GM19238 (cell line): ENCODE data around the gene EXOSC6.
"Not testable (repeated sequence)": the region's sequence is repeated elsewhere in the genome, so short reads cannot be mapped to it uniquely, and the experiment has no call there.

Experiments
- DNase-seq: peaks from one replicate; pipeline ENCODE4 v3.0.0; 2011; ENCODE audit warnings: low spot score; ENCODE audit not compliant: insufficient read length

Gene EXOSC6

GRCh38 chr16:70254965-70255286 lies 3.2 kb upstream of the EXOSC6 start:
- no peak for DNase-seq

DNA sequence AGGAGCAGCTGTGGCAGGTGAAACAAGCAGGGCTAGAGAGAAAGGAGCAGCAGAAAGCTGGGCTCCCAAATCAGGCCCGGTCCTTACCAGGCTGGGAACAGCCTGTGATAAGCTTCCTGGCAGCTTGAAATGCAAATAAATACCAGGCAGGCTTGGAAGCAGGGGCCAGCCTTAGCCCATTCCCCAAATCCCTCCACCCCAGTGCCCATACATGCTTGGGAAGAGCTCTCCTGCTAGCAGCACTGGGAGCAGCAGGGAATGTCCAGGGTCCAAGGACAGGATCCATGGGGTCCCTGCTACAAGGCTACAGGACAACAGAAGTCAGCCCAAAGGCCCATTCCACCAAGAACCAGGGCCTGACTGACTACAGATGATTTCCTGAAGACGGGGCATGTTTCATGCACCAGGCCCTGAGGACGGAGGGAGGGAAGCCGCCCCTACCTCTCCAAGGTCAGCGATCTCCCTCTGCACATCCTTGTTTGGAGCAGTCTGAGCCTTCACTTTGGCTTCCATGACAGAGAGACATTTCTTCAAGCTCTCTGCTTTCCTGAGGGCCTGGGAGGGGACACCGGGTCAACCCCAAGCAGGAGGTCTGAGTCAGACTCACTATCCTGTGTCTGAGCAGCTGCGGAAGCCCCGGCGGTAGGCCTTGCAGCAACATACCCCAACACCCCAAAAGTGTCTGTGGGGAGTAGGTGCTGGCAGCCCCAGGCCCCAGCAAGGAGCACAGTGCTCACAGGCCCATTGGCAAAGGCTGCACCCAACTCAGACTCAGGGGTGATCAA lies 2.6 kb upstream of the EXOSC6 start:
- no peak for DNase-seq

- DNase-seq: no peak
These were observed 1.8 kb upstream of the EXOSC6 start for GRCh38 chr16:70253291-70254106.

- DNase-seq: no peak
These were observed 732 bp upstream of the EXOSC6 start for GRCh38 chr16:70252355-70252988.

DNA sequence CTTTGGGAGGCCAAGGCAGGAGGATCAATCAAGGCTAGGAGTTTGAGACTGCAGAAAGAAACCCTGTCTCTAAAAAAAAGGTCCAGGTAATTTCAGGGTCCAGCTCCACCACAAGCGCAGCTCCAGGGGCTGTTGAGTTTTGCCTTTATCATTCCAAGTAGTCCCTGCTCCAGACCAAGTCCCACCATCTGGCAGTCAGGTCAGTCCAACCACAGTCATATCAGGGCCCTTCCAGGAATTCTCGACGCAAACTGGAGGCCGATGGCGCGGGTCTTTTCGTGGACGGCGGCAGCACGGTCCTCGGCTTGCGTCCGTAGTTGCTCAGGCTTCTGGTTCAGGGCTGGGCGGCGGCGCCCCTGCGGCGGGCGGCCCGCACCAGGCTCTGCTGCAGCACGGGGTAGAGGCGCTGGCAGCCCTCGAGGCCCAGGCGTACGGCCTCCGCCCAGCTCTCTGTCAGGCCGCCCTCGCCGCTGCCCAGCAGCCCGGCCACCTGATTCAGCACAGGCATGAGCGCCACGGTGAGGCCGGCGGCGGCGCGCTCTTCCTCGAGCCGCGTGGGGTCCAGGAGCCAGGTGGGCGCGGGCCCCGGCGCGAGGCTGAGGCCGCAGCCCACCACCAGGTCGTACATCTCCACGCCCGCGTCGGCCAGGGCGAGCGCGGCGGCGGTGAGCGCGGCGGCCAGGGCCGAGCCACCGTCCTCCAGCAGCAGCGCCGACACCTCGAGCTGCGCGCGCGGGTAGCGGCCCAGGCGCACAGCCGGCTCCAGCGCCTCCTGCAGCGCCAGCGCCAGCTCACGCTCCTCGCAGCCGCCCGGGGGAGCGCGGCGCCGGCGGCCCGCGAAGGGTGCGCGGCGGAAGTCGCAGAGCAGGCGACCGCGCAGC lies 752 bp downstream of the EXOSC6 start:
- DNase-seq: peak; percentile 63

- DNase-seq: not testable (repeated sequence)
These were observed 2.0 kb downstream of the EXOSC6 start for GRCh38 chr16:70249697-70250096.

- DNase-seq: not testable (repeated sequence)
These were observed 13.0 kb downstream of the EXOSC6 start for GRCh38 chr16:70238773-70239172.

- DNase-seq: not testable (repeated sequence)
These were observed 19.9 kb downstream of the EXOSC6 start for GRCh38 chr16:70231831-70232230.

GRCh38 chr16:70226024-70226423 lies 25.7 kb downstream of the EXOSC6 start:
- not testable (repeated sequence) for DNase-seq

DNA sequence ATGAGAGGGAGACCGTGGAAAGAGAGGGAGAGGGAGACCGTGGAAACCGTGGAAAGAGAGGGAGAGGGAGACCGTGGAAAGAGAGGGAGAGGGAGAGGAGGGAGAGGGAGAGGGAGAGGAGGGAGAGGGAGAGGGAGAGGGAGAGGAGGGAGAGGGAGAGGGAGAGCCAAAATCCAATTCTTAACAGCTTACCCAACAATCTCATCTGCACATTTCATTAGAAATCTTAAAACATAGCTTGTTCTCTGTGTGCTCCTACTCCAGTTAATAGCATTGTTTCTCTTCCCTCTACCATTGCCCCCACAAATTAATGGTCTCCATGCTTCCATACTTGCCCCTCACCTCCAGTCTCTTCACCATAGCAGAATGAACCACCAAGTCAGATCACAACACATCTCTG lies 26.3 kb downstream of the EXOSC6 start:
- not testable (repeated sequence) for DNase-seq

DNA sequence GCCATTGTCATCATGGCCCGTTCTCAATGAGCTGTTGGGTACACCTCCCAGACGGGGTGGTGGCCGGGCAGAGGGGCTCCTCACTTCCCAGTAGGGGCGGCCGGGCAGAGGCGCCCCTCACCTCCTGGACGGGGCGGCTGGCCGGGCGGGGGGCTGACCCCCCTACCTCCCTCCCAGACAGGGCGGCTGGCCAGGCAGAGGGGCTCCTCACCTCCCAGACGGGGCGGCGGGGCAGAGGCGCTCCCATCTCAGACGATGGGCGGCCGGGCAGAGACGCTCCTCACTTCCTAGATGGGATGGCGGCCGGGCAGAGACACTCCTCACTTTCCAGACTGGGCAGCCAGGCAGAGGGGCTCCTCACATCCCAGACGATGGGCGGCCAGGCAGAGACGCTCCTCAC lies 27.1 kb downstream of the EXOSC6 start:
- not testable (repeated sequence) for DNase-seq

- DNase-seq: not testable (repeated sequence)
These were observed 27.7 kb downstream of the EXOSC6 start for GRCh38 chr16:70223971-70224513.

DNA sequence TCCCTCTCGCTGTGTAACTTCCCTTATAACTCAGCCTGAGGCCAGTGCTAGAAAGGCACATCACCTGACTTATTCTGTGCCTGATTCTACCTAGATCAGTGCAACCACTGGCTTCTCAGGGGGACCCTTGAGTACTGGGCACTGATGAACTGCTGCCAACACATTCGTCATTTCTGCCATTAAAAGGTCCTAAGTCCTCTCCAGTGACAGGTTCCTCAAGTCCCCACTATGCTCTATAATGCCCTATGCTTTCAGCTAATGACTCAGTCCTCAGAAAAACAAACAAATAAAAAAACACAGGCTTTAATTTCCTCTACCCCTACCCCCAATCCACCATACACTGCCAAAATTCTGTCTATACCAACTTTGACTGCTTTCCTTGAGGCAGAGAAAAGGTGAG lies 28.5 kb downstream of the EXOSC6 start:
- not testable (repeated sequence) for DNase-seq

DNA sequence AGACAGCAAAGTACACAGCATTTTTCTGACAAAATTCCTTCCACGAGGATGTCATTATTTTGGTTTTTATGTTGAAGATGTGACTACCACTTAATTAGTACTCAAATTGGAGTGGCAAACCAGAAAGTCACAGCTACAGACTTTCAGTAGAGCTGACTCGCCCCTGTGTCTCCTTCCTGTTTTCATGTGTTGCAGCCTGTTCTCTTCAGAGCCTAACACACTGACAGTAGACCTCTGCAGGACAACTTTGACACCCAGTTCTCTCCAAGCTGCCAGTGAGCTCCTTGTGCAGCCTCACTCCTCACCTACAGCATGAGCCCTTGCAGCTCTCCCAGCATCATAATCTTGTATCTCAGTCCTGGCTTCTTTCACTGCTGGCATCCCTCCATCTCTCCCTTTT lies 29.2 kb downstream of the EXOSC6 start:
- not testable (repeated sequence) for DNase-seq

GRCh38 chr16:70218586-70218985 lies 33.2 kb downstream of the EXOSC6 start:
- not testable (repeated sequence) for DNase-seq

- not testable (repeated sequence) for DNase-seq
These were observed 45.4 kb downstream of the EXOSC6 start for GRCh38 chr16:70206382-70206781.

GRCh38 chr16:70204668-70205405 lies 46.9 kb downstream of the EXOSC6 start:
- not testable (repeated sequence) for DNase-seq

GRCh38 chr16:70204010-70204409 lies 47.7 kb downstream of the EXOSC6 start:
- not testable (repeated sequence) for DNase-seq

GRCh38 chr16:70203508-70203907 lies 48.2 kb downstream of the EXOSC6 start:
- not testable (repeated sequence) for DNase-seq

DNA sequence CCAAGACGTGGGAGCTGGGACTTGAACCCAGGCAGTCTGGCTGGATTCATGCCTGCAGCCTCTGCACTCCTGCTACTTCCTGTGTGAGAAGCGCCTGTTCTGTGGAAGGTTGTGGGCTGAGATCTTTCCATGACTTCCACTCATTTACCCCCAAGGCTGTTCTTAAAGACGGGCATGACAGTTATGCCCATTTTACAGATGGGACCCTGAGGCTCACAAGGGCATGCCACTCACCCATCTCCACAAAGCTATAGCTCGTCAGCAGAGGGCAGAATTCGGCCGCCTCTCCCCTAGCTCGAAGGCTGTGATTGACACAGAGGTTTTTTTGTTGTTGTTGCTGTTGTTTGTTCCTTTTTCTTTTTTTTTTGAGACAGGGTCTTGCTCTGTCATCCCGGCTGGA lies 51.7 kb downstream of the EXOSC6 start:
- not testable (repeated sequence) for DNase-seq
